NCI-H345 (cell line): Measurements from ENCODE around the gene ITIH3.

Experiments
- DNase-seq: peaks from one replicate; lab custom pipeline; 2025; lab: John Stamatoyannopoulos, UW

The ITIH3 gene

DNA sequence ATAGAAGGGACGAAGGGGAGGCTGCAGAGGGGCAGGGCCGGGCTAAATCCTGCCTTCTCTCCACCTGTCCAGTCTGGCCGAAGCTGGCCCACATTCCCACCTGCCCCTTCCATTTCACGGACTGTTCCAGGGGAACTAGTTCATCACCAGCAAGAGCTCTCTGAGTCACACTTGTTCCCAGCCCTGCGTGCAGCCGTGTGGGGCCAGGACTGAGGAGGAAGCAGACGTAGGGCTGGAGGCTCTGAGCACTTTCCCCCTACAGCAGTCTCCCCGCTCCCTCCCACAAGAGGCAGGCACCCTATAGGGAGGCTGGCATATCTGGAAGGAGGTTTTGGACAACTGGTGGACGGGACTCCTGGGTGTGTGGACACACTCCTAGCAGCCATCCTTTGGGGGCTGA, 32.8 kb downstream of the ITIH3 start:
- DNase-seq = no peak

DNA sequence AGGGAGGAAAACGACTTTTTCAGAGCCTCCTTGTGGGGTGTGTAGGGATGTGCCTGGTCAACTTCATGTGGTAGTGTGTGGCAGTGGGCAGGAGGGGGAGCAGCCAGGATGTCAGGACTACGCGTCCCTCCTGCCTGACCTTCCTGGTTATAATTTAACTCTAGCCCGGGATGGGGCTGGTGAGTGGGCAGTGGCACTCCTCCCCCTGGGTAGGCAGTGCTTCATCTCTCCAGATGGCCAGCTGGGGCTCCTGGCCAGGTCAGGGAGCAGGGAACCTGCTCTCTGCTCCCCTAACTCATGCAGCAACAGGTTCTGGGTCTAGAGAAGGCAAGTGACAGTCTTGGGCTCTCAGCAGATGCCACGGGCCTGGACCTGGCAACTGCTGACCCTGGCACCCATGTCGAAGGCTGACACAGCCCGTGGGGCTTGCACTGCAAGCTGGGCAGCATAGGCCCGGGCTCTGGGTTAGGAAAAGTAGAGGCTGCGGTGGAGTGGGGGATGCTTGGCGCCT, 33.3 kb downstream of the ITIH3 start:
- DNase-seq = no peak

DNA sequence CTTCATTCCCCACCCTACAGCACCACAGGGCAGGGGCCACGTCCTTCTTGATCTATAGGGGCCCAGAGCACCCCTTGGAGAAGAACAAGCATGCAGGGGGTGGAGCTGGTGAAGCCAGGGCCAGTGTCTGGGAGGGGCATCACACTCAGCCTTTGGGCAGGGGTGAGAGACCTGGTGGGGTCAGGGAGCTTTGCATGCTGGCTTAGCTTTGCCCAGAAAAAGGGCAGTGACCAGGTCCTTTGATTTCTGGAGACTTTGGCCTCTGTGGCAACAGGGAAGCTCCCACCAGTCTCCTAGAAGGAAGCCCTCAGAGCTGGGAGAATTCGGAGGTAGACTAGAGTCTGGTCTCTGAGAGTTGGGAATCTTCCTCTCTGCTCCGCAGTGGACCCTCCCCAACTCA, 34.9 kb downstream of the ITIH3 start:
- no peak for DNase-seq

DNA sequence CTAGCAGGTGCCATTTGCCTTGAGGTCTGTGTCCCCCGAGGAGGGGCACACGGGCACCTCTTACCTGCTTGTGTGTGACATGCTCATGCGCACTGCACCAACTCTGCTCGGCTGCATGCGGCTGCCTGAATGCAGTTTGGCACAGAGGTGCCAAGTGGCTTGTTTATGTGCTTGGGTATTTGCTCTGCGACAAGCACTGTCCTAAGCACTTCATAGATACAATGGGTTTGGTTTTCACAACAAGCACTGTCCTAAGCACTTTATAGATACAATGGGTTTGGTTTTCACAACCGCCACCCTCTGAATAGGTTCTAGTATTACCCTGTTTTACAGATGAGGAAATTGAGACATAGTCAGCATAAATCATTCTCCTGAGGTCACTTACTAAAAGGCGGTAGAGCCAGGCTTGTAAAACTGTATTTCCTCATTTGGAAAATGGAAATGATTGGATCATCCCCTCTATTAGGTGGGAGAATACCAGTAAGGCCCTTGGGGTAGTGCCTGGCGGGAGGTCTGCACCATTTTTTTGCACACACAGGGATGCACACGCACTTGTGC, 35.4 kb downstream of the ITIH3 start:
- peak; percentile 34 for DNase-seq

DNA sequence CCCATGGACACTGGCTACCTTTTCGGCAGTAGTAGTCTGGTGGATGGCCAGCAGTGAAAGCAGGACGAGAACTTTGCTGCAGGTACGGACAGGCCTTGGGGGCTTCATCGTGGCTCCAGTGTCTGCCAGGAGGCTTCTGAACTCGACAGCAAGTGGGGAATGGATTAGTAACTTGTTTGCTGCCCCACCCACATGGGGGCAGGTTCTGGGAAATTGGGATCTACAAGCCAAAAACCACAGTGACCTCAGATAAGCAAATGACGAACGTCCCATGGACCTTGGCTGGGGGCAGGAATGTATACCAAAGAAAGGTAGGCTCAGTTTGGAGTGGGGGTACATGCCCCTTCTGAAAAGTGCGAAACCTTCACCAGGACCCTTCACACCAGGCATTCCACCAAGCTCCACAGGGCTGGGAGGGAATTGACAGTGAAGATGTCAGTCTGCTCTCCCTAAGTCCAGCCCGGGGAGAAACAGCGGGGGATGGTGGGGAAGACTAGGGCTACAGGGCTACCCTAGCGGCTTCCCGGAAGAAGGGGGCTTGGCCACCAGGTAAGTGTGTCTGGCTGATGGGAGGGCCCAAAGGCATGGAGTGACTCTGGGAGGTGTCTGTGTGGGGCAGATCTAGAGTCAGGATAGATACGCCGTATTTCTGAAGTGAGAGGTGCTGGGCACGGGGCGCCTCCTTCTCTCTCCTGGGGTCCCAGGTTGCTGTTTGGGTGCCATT, 36.1 kb downstream of the ITIH3 start, which contains the start of gene ITIH4:
TSS of gene ITIH4 (minus strand) at position 138 of the 724 bp plus-strand sequence. CDS start at position 108, 30 bp downstream.
- no peak for DNase-seq

DNA sequence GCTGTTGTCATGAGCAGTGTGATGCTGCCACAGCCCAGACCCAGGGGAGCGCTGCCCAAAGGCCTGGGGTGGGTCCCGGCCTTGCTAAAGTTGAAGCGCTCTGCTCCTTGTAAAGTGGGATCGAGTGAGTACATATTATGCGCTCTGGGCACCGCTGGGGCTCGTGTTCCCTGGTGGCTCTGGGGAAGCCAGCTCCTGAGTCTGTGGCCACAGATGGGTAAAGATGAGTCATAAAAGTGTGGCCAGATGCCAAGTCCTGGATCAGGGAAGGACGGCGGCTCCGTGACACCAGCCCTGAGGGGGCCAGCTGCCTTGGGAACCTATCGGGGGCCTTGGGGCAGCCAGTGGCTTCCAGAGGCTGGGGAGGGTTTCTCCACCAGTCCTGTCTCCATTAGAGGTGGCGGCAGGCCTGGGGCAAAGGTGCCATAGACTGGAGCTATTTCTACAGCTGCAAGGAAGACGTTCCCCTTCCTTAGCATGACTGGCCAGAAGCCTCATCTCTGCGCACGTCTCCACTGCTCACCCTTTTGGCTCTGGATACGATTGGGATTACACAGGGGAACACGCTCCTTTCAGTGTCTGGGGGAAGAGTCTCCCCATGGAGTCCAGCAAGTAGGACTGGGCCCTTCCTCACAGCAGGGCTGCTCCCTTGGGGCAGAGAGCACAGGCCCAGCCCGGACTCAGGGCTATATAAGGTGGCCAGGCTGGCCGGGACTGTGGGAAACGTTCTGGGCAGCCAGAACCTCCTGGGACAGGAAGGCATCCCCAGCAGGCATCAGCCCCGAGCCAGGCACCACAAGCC, 37.1 kb downstream of the ITIH3 start:
- peak; percentile 13 for DNase-seq

DNA sequence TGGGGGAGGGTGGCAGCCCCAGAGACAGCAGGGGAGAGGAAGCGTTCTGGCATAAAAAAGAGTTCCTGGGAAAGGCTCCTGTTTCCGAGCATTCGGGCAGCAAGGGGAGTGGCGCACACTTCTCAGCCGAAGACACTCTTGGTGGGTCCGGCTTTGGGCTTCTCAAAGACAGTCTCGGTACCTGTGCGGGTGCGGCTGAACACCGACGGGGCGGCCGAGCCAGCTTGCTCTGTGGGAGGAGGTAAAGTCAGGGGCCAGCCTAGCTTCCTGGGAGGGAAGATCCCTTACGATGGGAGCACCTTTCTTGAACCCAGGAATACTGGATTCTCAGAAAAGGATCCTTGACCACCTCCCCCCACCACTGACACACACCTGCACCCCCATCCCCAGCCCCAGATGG, 38.6 kb downstream of the ITIH3 start:
- DNase-seq = no peak

DNA sequence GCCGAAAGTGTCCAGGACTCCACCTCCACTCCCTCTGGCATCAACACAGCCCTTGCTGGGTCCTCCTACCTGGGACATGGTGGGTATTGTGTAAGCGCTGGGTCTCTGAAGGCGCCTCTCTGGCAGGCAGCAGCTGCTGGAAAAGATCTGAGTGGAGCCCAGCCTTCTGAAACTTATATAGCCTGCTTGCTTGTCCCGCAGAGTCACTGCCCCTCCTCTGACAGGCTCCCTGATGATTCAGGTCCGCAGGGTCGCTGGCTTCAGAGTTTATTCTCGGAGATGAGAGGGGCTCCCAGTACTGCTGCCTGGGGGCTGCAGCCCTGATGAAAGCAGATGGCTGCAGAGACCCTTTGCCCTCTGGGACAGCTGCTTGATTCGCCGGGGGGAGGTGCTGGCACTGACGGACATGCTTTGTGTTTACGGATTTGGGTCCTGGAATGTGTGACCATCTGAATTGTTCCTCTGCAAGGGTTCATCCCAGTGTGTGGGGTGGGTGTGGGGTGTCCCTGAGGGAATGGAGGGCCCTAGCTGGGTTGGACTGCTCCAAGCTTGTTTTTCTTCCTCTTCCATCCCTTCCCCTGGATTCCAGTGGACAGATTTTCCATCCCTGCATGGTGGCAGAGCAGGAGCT, 40.4 kb downstream of the ITIH3 start, which contains the start of gene MUSTN1:
TSS of gene MUSTN1 (minus strand) at position 149 of the 631 bp plus-strand sequence. CDS start at position 78, 71 bp downstream.
- DNase-seq = no peak

DNA sequence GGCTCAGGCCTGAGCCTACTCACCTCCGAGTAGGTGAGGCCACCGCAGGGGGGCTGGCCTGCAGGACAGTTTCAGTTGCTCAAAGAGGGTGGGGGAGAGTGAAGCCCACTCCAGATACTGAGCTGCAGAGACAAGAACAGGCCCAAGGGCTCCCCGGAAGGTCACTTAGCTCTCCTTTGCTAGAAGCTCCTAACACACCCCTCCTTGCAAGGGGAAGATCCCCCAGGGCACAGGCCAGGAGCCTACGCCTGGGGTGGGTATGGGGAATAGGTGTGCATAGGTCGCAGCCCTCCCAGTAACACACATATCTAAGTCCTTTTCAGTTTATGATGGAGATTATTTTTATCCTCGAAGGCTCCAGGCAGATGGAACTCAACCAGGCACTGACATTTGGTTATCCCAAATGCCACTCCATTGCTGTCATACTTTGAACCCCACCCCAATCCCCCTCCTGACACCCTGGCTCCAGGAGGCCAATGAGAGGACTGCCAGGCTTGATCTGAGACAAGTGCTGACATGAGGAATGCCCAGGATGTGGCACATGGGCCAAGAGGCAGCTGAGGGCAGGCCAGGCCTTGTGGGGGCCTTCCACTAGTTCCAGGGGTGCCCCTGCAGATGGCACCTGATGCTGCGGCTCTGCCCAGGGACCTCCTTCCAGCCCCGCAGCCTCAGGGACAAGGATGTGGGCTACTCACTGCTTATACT, 41.3 kb downstream of the ITIH3 start:
- DNase-seq = no peak

DNA sequence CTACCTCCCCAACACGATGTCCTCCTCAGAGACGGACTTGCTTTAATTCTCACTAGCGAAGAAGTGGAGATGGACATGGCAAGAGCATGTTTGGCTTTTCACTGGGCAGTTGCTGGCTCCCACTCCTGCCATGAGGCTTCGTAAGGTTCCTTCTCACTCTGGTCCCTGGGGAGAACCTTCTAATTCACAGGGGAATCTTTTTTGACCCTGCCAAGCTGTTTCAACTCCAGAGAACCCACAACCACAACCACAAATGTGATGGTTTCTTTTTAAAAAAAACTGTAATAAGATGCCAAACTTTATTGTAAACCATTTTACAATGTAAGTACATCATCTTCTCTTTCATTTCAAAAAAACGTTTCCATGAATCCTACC, 41.9 kb downstream of the ITIH3 start:
- no peak for DNase-seq

DNA sequence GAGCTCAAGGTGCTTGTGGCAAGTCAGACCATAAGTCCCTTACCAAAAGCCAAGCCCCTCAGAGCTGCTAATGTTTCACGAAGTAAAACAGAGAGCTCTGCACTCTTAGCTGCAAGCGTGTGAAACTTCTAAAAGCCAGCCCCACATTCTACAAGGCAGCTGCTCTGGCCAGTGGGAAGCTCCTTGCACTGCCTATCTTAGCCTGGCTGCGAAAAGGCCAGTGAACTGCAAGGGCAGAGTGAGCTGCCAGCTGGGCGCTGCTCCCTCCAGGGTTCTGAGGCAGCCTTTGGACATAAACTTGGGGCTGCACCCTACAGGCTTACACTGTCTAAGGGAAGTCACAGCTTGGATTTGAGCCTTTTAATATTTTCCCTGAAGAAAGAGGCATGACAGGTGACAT, 42.4 kb downstream of the ITIH3 start:
- no peak for DNase-seq

DNA sequence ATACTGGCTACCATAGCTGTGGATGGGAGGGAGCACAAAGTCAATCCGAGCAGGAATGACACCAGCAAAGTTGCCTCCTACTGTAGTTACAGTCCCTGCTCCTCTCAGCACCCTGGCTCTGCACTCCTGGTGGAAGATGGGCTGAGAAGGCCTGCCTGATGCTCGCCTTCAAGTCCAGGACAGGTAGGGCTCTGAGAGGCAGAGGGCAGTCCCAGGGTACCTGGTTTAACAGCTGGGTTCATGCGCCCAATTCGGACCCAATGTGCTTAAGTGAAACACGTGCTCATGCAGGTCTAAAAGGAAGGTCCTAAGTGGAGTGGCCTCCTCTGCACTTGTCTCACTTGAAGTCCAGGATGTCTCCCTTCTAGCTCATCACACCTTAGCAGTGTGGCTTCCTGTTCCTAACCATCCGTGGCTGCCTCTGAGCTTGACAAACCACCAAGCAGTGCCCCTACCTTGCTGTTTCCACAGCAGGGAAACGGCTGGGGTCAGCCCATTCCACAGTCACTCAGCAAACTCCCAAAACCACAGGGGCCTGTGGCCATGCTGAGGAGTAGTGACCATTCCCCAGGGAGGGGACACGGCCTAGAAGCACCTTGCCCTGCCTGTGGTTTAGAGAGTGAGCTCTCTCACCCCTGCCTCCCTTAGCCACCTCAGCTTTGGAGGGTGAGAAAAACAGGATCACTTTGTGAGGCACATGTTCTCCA, 44.1 kb downstream of the ITIH3 start:
- DNase-seq = no peak

DNA sequence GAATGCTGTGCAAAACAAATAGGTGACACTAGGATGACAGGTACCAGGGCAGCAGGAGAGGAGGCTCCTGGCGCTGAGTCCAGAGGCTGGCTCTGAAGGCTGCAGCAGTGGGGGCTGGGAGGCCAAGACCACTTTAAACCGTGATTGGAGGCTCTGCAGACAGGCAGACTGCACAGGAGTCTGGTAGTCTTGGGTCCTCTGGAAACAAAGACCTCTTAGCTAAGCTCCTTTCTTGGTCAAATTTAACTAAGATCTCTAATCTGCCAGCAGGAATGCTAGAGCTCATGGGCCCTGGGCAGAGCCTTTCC, 44.6 kb downstream of the ITIH3 start:
- no peak for DNase-seq

DNA sequence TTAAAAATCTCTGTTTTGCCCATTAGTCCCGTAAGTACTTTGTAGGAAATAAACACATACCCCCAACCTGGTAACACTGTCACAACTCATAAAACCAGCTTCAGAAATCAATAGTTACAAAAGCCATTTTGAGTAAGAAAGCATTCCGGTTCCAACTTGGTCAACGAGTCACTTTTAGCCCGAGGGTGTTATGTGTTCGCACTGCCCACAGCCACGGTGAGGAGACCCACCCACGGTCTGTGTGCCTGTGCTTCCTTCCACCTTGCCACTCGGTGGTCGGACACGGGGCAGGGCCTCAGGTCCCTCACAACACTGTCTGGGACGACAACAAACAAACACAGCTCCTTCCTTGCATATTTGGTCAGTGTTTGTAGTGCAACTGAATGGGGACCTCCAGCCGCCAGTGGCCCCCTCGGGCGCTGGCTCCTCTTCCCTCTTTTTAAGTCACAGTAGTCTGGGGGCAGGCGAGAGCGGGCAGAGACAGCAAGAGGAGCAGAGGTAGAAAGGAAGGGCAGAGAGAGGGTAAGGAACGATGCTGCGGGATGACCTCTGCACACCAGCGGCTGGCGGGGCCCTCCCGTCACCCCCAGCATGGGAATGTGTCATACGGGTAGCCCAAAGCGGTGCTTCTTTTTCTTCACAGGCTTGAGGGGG, 45.4 kb downstream of the ITIH3 start:
- no peak for DNase-seq

DNA sequence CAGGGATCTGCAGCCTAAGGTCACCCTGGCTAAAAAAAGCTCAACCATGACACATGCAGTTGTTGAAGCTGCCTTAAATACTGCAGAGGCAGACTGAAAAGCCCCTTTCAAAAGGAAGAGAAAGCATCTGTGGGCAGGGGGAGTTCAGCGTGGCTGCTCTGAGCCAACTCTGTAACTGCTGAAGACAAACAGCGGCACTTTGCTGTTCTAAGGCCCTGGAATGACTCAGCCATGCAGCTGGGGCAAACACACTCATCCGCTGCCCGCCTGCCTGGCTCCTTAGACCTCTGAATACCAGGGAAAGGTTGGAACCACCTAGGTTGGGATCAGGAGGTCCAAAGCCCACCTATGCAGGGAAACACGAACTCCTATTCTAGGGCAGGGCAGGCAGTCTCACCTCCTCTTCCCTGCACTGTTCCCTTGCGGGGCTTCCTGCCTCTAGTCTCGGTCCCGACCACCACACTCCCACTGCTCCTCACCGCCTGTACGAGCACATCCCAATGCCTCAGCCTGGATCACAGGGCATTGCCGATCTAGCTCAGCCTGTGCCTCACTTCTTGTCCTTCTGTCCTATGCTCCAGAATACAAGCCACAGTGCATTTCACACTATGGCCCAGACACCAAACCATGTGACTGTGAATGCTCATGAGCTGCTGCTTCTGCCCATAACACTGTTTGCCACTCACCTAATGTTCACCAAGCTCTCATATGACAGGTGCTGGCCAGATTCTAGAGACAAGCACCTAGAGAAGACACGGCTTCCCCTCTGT, 46.8 kb downstream of the ITIH3 start:
- DNase-seq = no peak

DNA sequence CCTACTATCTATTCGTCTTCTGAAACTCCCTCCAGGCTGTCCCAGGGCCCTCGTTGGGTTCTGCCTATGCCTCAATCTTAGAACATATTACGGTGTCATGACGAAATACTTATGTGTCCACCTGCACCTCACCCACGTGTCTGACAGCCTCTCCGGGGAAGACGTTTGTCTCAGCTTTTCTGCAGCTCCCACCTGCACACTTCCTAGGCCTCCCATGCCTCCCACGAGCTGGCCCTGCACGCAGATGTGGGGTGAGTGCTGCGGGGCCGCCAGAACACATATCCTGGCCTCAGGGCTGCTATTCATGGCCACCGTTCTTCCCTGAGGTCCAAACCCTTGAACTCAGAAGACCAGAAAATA, 47.4 kb downstream of the ITIH3 start:
- no peak for DNase-seq

DNA sequence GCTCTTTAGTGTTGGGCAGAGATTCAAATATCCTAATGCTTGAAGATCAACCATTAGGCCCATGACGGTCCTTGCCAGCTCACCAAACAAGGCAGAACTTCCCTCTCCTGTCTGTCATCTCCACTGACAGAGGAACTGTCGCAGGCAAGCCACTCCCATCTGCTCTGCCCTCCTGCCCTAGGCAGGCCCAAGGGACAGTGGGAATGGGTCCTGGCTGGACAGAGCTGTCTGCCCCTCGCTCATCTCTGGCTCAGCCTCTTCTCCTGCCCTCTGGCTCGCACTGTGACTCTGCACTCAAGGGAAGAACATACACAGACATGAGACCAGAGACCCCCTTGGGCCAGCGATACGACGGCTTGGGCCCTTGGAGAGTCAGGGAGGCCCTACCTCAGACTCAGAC, 47.8 kb downstream of the ITIH3 start:
- DNase-seq = no peak

DNA sequence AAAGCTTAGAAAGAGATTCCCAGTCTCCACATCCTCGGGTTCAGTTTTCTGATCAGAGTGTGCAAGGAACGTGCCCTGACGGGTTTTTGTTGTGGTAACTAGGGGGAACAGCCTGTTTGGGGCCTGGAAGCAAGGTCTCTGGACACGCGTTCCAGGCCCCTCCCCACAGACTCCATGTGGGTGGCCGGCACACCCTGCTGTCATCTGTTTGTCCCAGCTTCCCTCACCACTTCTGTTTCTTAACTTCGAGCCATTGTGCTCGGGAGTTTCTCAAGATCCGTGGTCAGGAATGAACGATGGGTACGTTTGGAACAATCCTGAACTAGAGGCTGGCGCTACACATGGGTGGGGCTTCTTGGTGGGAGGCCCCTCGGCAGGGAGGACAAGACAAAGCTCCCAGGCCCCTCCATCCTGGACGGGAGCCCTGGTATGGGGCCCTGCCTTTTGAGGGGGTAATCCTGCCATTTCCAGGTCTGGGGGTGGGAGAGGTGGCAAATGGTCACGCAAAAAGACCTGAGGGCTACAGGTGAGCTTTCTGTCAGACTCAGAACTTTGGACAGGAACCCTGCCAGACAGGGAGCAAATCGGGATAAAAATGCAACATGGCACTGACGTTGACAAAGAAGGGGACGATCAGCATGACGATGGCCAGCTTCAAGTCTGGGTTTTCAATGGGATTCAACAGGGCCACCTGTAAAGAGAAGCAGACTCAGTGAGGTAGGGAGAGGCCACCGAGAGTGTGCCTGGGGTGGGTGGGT, 48.7 kb downstream of the ITIH3 start:
- DNase-seq = no peak

DNA sequence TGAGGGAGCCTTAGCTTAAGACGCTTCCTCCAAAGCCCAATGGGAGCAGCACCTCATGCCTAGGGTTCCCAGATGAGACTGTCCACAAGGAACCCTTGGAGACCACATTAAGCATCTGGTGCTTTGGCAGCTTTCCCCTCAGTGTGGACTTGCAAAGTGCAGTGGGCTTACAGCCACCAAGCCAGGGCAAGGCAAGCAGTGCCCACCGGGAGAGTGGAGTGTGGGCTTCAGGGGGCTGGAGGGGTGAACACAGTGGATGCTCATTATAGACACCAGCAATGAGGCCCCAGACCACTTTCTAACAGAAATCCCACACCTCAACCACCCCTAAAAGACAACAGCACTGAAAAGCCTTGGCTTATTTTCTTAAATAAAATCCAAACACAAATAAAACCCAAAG, 49.3 kb downstream of the ITIH3 start:
- no peak for DNase-seq
